ENCODE measurements around the gene TBXT.
A peak's percentile ranks its signal among the peaks of the same experiment; 100 is the strongest.

Gene TBXT, protein sequence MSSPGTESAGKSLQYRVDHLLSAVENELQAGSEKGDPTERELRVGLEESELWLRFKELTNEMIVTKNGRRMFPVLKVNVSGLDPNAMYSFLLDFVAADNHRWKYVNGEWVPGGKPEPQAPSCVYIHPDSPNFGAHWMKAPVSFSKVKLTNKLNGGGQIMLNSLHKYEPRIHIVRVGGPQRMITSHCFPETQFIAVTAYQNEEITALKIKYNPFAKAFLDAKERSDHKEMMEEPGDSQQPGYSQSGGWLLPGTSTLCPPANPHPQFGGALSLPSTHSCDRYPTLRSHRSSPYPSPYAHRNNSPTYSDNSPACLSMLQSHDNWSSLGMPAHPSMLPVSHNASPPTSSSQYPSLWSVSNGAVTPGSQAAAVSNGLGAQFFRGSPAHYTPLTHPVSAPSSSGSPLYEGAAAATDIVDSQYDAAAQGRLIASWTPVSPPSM

DNA sequence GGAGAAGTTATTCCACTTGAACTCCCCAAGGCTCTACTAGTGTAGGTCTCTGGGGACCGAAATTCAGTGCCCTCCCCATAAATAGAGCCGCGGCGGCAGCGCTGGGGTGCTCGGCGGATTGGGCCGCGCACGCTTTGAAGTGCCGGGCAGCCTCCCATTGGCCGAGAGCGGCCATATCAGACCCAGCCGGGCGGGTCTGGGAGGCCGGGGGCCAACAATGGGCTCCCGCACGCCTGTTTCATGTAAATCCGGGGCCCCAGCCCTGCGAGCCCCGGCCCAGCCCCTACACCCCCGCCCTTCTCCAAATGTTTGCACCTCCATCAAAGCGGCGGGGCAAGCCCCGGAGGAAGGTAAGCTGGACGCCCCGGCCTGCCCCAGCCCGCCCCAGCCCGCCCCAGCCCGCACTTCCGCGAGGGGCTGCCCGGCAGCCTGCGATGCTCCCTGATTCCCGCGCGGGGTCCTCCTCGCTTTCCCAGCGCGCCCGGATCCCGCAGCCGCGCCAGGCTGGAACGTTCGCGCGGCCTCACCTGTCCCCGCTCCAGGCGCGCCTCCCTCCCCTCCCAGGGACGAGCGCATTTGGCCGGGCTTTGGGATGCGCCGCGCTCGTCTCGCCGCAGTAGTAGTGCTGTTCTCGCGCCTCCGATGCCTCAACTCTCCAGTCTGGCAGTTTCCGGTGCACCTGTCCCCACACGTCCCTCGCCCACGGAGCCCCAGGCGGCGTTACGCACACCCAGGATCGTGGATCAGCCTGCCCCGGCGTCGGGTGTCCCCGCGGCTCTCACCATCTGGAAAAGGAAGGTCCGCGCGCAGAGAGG is at the start of gene TBXT:
TBXT (minus strand) TSS at position 51 of the 815 bp plus-strand sequence. CDS start 260 bp downstream, outside the sequence.
- no peak for TF ChIP-seq CTCF (IDR thresholded peaks at IDR 0.05; ENCODE audit: low read depth, low read length)
- no peak for DNase-seq (ENCODE audit: low read depth in 2 of 2)
- H3K4me3 ChIP-seq (replicated peaks in 1 of 2; ENCODE audit: low read depth in 2 of 2, low read length in 2 of 2) = peak within 1 kb of the TSS in 1 of 2 donors; percentile 11

GRCh38 chr6:166207284-166207561 is 39.6 kb upstream of the TBXT start:
- TF ChIP-seq CTCF (IDR thresholded peaks at IDR 0.05; ENCODE audit: low read depth, low read length) = no peak

GRCh38 chr6:166206510-166207283 is 39.0 kb upstream of the TBXT start:
- DNase-seq (ENCODE audit: low read depth in 2 of 2) = peak; percentile 3 to 4
- no peak for TF ChIP-seq CTCF (IDR thresholded peaks at IDR 0.05; ENCODE audit: low read depth, low read length)
- H3K4me3 ChIP-seq (replicated peaks in 1 of 2; ENCODE audit: low read depth in 2 of 2, low read length in 2 of 2) = no peak overlapping the region

More at GRCh38 chr6:166207284-166207561, 39.6 kb upstream of the TBXT start:
- DNase-seq (ENCODE audit: low read depth in 2 of 2) = no peak
- H3K4me3 ChIP-seq (replicated peaks in 1 of 2; ENCODE audit: low read depth in 2 of 2, low read length in 2 of 2) = no peak overlapping the region

- no peak overlapping the region for H3K4me3 ChIP-seq (replicated peaks in 1 of 2; ENCODE audit: low read depth in 2 of 2, low read length in 2 of 2)
- peak in 1 of 2 donors; percentile 7 for DNase-seq (ENCODE audit: low read depth in 2 of 2)
- no peak for TF ChIP-seq CTCF (IDR thresholded peaks at IDR 0.05; ENCODE audit: low read depth, low read length)
Measured at GRCh38 chr6:166206066-166206465, 38.4 kb upstream of the TBXT start.

DNA sequence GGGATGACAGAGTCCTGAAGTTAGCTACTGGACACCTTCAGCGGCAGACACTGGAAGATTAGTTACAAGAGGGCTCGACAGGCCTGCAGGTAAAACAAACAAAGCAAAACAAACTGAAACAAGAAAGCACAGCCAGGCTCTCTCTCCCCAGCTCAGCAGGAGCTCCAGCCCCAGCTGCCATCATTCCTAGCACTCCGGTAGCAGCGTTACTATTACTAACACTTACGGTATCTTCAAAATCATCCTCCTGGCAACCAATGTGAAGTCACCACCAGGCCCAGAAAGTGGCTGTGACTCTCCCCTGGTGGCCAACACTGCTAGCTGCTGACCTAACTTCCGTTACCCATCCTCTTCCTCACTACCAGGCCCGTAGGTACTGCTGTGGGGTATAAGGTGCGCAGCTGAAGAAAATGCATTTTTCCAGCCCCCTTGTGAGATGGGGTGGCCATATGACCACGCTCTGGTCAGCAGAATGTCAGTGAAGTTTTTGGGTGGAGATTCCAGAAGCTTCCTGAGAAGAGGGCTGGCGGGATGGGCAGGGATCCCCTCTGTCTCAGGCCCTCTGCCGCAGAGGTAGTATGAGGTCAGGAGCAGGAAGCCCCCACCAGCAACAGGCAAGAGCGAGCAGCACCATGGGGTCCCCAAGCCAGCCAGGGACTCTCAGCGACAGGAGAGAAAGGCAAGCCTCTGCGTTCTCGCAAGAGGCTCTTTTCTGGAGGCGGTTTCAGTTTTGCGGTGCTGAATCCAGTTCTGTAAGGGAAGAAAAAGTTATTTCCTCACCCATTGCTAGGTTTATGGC is 37.4 kb upstream of the TBXT start:
- no peak overlapping the region for H3K4me3 ChIP-seq (replicated peaks in 1 of 2; ENCODE audit: low read depth in 2 of 2, low read length in 2 of 2)
- no peak for DNase-seq (ENCODE audit: low read depth in 2 of 2)
- TF ChIP-seq CTCF (IDR thresholded peaks at IDR 0.05; ENCODE audit: low read depth, low read length) = no peak
